GM23338 (cell line): ENCODE results near the gene FN3KRP. TPM values are rescaled to one million over a fixed set of nuclear protein-coding genes. Genes with fewer than 3 reads are reported as not detected.

Experiments used
- ATAC-seq: fragments of 200-7000 bp; cut with Tn5 transposase; 3 replicates; pipeline ENCODE4 v1.9.1; 2020
- DNase-seq: peaks from one replicate; pipeline ENCODE4 v3.0.0-alpha.2; 2015; ENCODE audit warnings: low spot score
- H2AFZ ChIP-seq: fragments of 200-600 bp; sonication (generic); 2 replicates; pipeline ENCODE4 v1.8.0; 2016; ENCODE audit warnings: antibody characterized with exemption, mild to moderate bottlenecking, moderate library complexity
- H3F3A ChIP-seq: fragments of 200-600 bp; sonication (generic); replicated peaks from 2 replicates; pipeline ENCODE4 v1.8.0; 2017; ENCODE audit warnings: antibody characterized with exemption, mixed run types, low read depth
- H3K27ac ChIP-seq: fragments of 200-600 bp; sonication (generic); 2 replicates; pipeline ENCODE4 v1.6.1; 2016; ENCODE audit warnings: low read depth
- H3K27me3 ChIP-seq: fragments of 200-600 bp; sonication (generic); 2 replicates; pipeline ENCODE4 v1.8.0; 2016; ENCODE audit warnings: mild to moderate bottlenecking, mixed run types, moderate library complexity; ENCODE audit not compliant: insufficient read depth
- H3K36me3 ChIP-seq: fragments of 200-600 bp; sonication (generic); 2 replicates; pipeline ENCODE4 v1.8.0; 2016; ENCODE audit warnings: mild to moderate bottlenecking; ENCODE audit not compliant: insufficient read depth
- H3K4me1 ChIP-seq: fragments of 200-600 bp; sonication (generic); 2 replicates; pipeline ENCODE4 v1.8.0; 2016; ENCODE audit warnings: mild to moderate bottlenecking, moderate library complexity; ENCODE audit not compliant: insufficient read depth
- H3K4me2 ChIP-seq: fragments of 200-600 bp; sonication (generic); 2 replicates; pipeline ENCODE4 v1.7.1; 2017; ENCODE audit warnings: mixed run types
- H3K4me3 ChIP-seq: fragments of 200-600 bp; sonication (generic); 2 replicates; pipeline ENCODE4 v1.6.1; 2016; ENCODE audit warnings: mixed run types
- H3K79me2 ChIP-seq: fragments of 200-600 bp; sonication (generic); replicated peaks from 2 replicates; pipeline ENCODE4 v1.8.0; 2017; ENCODE audit warnings: mild to moderate bottlenecking; ENCODE audit not compliant: insufficient read depth
- H3K9me2 ChIP-seq: fragments of 200-600 bp; sonication (generic); 2 replicates; pipeline ENCODE4 v1.8.0; 2017; ENCODE audit not compliant: insufficient read depth
- H4K20me1 ChIP-seq: fragments of 200-600 bp; sonication (generic); replicated peaks from 2 replicates; pipeline ENCODE4 v1.8.0; 2017; ENCODE audit warnings: mild to moderate bottlenecking; ENCODE audit not compliant: insufficient read depth
- H3K27ac Mint-ChIP-seq: 2 replicates; pipeline ENCODE4 v1.8.0; 2020; ENCODE audit warnings: inconsistent platforms, mild to moderate bottlenecking, moderate library complexity, mixed read lengths
- H3K27me3 Mint-ChIP-seq: 3 replicates; pipeline ENCODE4 v1.8.0; 2022; ENCODE audit warnings: low read depth, mild to moderate bottlenecking, moderate library complexity, mixed read lengths, inconsistent platforms; ENCODE audit not compliant: insufficient read depth, poor library complexity
- H3K36me3 Mint-ChIP-seq: 3 replicates; pipeline ENCODE4 v1.8.0; 2021; ENCODE audit warnings: low read depth, mild to moderate bottlenecking, inconsistent platforms, moderate library complexity, mixed read lengths
- H3K4me1 Mint-ChIP-seq: 3 replicates; pipeline ENCODE4 v1.8.0; 2020; ENCODE audit warnings: mild to moderate bottlenecking, inconsistent platforms, mixed read lengths
- H3K4me3 Mint-ChIP-seq: 3 replicates; pipeline ENCODE4 v1.8.0; 2021; ENCODE audit warnings: moderate library complexity, mild to moderate bottlenecking, inconsistent platforms, mixed read lengths
- H3K9me3 Mint-ChIP-seq: 3 replicates; pipeline ENCODE4 v1.8.0; 2020; ENCODE audit warnings: moderate library complexity, mild to moderate bottlenecking, inconsistent platforms, mixed read lengths
- CREB1 ChIP-seq: fragments of 250-450 bp; sonication (Bioruptor Pico); IDR thresholded peaks from 2 replicates; pipeline ENCODE4 v1.5.0; 2020; ENCODE audit warnings: low read depth, mild to moderate bottlenecking, moderate library complexity
- EZH2phosphoT487 ChIP-seq: fragments of 200-600 bp; sonication (generic); IDR thresholded peaks from one replicate; pipeline ENCODE4 v1.8.1; 2018; ENCODE audit warnings: antibody characterized with exemption; ENCODE audit not compliant: unreplicated experiment
- POLR2AphosphoS5 ChIP-seq: IDR thresholded peaks from 2 replicates; pipeline ENCODE4 v1.6.1; 2016; ENCODE audit warnings: antibody characterized with exemption, low read depth
- REST ChIP-seq: IDR thresholded peaks from one replicate; pipeline ENCODE4 v1.6.1; 2018; ENCODE audit warnings: antibody characterized with exemption; ENCODE audit not compliant: unreplicated experiment
- STAT1 ChIP-seq: IDR thresholded peaks from one replicate; pipeline ENCODE4 v1.6.1; 2016; ENCODE audit warnings: antibody characterized with exemption; ENCODE audit not compliant: unreplicated experiment
- ZNF114 ChIP-seq: fragments of 250-450 bp; sonication (Bioruptor Pico); IDR thresholded peaks from 2 replicates; pipeline ENCODE4 v1.5.0; 2020; ENCODE audit warnings: mild to moderate bottlenecking, moderate library complexity
- ZNF331 ChIP-seq: fragments of 250-450 bp; sonication (Bioruptor Pico); IDR thresholded peaks from 2 replicates; pipeline ENCODE4 v1.5.0; 2020; ENCODE audit warnings: low read depth, mild to moderate bottlenecking, moderate library complexity
- ZNF462 ChIP-seq: fragments of 250-450 bp; sonication (Bioruptor Pico); IDR thresholded peaks from 2 replicates; pipeline ENCODE4 v1.5.0; 2020; ENCODE audit warnings: mild to moderate bottlenecking, moderate library complexity
- polyA plus RNA-seq: library from polyadenylated mRNA; unstranded; fragments of >200 nt; fragmentation: Nextera tagmentation; extraction: Ambion mirVana; gene quantifications from 2 replicates; pipeline ENCODE4 v1.2.1, GENCODE V29; 2016
- total RNA-seq: library from RNA; depleted of rRNA; stranded (reverse); fragments of >200 nt; shearing (Covaris generic); gene quantifications from 2 replicates; pipeline ENCODE4 v1.2.3, GENCODE V29; 2014

Gene FN3KRP
- total and polyA plus RNA-seq, 2 experiments from 2014 or later = 15.9 to 16.7 TPM

DNA sequence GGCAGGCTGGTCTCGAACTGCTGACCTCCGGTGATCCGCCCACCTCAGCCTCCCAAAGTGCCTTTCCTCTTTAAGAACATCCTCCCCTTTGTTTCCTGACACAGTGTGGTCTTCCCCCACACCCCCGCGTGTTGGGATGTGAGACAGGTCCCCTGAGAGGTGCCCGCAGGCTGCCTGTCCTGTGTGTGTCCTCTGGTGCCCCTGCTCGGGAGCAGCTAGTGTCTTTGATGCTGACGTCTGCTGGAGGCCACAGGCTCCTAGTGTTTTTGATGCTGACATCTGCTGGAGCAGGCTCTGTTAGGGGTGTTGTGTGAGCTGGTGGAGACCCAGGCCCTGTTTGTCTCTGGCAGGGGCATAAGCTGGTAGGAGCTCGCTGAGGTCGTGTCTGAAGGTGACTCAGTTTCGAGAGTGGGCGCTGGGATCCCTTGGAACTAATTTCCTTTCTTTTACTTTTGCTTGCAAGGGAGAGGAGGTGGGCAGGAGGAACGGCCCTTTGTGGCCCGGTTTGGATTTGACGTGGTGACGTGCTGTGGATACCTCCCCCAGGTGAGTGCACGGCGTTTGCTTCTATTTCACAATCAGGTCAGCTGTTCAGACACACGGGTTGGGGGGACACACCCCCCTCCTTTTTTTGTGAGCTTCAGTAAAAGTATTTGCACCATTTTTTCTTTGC, 6.0 kb downstream of the FN3KRP start:
- H3K9me3 Mint-ChIP-seq = no peaks in the 10 kb centered on the region; the same call in 2 of the 3 replicates
- peaks cover 29% of the 10 kb centered on the region for H3K36me3 Mint-ChIP-seq
- no peak for DNase-seq

More for the DNA sequence above, 6.0 kb downstream of the FN3KRP start:
- Mint-ChIP-seq H3K27me3 (peaks cover 1% of the 10 kb centered on the region), H3K4me3 (no peak overlapping the region), H3K27ac (peak overlapping the region; percentile 77; the same call in 1 of the 2 replicates), H3K4me1 (peaks cover 6% of the 10 kb centered on the region)
- Histone ChIP-seq H3K27ac (0 out of 2 replicates have a peak overlapping the region, but pooled peaks have one; percentile 26), H3F3A (no peaks in the 10 kb centered on the region), H3K4me3 (no peak overlapping the region), H3K9me2 (no peaks in the 10 kb centered on the region), H3K36me3 (no peaks in the 10 kb centered on the region), H4K20me1 (no peaks in the 10 kb centered on the region), H2AFZ (no peak overlapping the region), H3K4me1 (no peaks in the 10 kb centered on the region), H3K4me2 (no peak overlapping the region), H3K27me3 (no peaks in the 10 kb centered on the region), H3K79me2 (no peaks in the 10 kb centered on the region; the same call in 1 of the 2 replicates)
- TF ChIP-seq CREB1 (no peak), ZNF462 (no peak), ZNF114 (CRISPR knock-in tag) (no peak), ZNF331 (CRISPR knock-in tag) (no peak), EZH2phosphoT487 (no peak), STAT1 (no peak), POLR2AphosphoS5 (no peak), REST (no peak)
- no peak for ATAC-seq
